GM20000 (cell line): ENCODE results near the gene CCT6B.
"Not testable (repeated sequence)": the region's sequence is repeated elsewhere in the genome, so short reads cannot be mapped to it uniquely, and the experiment has no call there.

Source experiments
- DNase-seq: peaks from one replicate; pipeline ENCODE4 v3.0.0; 2012; ENCODE audit warnings: low spot score
- TF ChIP-seq, protein P1 (sequence below): IDR thresholded peaks from 2 replicates; pipeline ENCODE4 v1.5.1; 2012; ENCODE audit warnings: mild to moderate bottlenecking, control low read depth; ENCODE audit errors: extremely low read depth, missing control alignments

The CCT6B gene

DNA sequence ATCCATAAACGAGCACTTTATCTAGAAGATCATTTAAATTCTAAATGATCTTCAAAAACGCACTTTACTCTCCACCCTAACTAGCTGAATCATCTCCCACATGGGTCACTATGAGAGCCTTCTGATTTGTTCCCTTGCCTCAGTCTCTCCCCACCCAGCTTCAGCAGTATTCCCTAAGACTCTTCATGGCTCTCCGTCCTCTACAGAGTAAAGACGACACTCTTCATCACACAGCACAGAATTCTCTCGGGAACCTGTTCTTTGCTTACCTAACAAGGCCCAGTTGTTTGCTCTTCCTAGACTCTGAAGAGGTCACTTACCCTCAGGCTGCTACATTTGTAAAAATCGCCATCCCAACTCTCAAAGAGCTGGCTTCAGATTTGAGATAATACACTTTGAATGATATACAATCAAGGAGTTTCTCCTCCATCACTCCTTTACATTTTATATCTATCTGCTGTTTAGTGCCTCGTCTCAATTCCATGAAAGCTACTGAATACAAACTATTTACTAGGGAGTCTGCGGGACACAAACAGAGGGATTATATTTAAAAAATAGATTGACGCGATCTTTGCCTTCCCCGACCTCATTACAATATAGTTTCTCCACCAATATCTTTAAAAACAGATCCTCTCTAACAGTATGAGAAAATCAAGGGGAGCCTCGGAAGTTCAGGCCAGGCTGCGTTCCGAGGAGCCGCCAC is 18.5 kb upstream of the CCT6B start:
- no peak for DNase-seq
- TF ChIP-seq, protein P1, sequence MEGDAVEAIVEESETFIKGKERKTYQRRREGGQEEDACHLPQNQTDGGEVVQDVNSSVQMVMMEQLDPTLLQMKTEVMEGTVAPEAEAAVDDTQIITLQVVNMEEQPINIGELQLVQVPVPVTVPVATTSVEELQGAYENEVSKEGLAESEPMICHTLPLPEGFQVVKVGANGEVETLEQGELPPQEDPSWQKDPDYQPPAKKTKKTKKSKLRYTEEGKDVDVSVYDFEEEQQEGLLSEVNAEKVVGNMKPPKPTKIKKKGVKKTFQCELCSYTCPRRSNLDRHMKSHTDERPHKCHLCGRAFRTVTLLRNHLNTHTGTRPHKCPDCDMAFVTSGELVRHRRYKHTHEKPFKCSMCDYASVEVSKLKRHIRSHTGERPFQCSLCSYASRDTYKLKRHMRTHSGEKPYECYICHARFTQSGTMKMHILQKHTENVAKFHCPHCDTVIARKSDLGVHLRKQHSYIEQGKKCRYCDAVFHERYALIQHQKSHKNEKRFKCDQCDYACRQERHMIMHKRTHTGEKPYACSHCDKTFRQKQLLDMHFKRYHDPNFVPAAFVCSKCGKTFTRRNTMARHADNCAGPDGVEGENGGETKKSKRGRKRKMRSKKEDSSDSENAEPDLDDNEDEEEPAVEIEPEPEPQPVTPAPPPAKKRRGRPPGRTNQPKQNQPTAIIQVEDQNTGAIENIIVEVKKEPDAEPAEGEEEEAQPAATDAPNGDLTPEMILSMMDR, result no peak

DNA sequence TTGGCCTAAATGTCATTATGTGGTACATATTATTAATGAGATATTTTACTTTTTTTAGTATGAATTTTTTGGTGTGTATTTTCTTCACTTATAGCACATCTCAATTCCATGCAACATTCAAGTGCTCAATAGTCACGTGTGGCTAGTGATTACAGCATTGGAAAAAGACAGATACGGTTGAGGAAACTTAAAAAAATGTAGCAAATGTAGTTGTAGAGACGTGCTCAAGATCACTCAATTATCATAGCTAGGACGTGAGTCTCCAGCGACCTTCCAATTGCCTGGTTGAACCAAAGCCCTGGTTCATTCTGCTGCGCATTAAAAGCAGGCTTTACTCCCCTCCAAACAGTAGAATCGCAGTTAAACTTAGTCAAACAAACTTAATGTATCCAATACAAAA is 17.9 kb upstream of the CCT6B start:
- no peak for DNase-seq
- TF ChIP-seq, protein P1, result no peak

- no peak for DNase-seq
Observed at GRCh38 chr17:34974794-34975785, 13.8 kb upstream of the CCT6B start.

GRCh38 chr17:34974179-34974578 is 12.9 kb upstream of the CCT6B start:
- TF ChIP-seq, protein P1, result no peak
- DNase-seq, result no peak

More at GRCh38 chr17:34974794-34975785, 13.8 kb upstream of the CCT6B start:
- TF ChIP-seq, protein P1, result no peak

- TF ChIP-seq, protein P1, result no peak
- no peak for DNase-seq
Observed at GRCh38 chr17:34958438-34958837, 2.8 kb downstream of the CCT6B start.

DNA sequence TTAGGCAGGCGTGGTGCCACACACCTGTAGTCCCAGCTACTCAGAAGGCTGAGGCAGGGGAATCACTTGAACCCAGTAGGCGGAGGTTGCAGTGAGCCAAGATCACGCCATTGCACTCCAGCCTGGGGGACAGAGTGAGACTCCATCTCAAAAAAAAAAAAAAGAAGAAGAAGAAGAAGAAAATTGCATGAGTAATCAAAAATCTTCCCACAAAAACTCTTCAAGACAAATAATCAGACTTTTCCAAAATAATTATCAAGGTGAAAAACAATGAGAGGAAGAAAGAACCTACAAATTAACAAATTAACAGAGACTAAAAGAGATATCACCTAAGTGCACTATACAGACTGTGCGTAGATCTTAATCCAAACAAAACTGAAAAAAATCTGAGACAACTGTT is 10.5 kb downstream of the CCT6B start:
- not testable (repeated sequence) for DNase-seq

DNA sequence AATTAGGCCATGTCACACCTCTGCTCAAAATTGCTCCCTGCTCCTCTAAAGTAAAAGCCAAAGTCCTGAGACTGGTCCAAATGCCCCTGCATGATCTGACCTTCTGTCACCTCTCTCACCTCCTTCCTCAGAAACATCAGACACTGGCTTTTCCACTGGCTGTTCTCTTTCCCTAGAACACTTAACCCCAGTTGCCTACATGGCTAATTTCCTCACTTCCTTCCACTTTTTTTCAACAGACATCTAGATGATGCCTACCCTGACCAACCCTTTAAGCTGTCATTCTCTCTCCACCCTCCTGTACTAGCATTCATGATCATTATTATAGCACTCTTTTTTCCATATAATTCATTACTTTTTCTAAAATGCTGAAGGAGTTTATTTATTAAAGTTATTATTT is 31.0 kb downstream of the CCT6B start:
- TF ChIP-seq, protein P1, result no peak
- no peak for DNase-seq
